HG02642 (cell line): ENCODE data around the gene ID2.

Experiments
- ATAC-seq: cut with Tn5 transposase; IDR thresholded peaks from one replicate; pipeline ENCODE4 v1.9.1; 2021; ENCODE audit warnings: mild to moderate bottlenecking; ENCODE audit not compliant: unreplicated experiment, poor library complexity

ID2 gene

DNA sequence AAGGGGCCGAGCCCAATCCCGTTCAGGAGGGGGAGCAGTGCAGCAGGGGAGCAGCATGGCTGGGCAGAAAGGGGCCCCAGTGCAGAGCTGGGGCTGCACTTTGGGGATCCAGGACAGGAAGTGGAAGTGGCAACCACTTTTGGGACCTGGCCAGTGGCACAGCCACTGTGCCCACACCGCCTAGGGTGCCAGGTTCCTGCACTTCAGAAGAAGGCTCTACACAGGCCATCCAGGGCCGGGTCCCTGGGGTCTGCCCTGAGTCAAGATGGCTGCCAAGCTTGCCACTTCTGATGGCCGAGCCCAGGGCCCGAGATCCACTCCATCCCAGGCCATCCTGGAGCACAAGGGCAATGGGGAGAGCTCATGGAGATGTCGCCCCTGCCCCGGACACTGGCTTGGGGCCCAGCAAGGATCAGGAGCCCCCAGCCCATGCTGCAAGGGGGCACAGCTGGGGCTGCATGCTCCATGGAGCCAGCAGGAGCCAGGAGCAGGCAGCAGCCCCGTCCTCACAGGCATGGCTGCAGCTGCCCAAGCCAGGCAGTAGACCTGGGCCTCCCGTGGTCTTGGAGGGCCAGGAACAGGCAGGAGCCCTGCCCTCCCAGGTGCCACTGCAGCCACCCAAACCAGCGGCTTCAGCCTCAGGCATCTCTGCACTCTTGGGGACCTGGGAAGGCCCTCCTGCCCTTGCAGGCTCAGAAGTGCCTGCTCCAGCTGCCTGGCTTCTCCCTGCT lies 35.0 kb upstream of the ID2 start:
- no peak for ATAC-seq

DNA sequence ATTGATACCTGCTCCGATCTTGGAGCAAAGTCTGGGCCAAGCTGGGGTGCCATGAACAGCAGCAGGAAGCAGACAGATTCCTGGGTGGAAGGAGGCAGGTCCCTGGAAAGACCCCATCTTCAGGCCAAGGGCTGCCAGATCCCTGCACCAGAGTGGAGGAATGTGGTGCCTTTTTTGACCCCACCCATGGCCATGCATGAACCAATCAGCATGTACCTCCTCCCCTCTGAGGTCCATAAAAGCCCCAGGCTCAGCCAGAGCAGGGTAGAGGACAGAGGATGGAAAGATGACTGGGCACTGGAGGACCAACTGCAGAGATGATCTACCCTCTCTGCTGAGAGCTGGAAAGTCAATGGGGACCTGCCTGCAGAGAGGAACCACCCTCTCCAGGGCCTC lies 34.4 kb upstream of the ID2 start:
- ATAC-seq: no peak

DNA sequence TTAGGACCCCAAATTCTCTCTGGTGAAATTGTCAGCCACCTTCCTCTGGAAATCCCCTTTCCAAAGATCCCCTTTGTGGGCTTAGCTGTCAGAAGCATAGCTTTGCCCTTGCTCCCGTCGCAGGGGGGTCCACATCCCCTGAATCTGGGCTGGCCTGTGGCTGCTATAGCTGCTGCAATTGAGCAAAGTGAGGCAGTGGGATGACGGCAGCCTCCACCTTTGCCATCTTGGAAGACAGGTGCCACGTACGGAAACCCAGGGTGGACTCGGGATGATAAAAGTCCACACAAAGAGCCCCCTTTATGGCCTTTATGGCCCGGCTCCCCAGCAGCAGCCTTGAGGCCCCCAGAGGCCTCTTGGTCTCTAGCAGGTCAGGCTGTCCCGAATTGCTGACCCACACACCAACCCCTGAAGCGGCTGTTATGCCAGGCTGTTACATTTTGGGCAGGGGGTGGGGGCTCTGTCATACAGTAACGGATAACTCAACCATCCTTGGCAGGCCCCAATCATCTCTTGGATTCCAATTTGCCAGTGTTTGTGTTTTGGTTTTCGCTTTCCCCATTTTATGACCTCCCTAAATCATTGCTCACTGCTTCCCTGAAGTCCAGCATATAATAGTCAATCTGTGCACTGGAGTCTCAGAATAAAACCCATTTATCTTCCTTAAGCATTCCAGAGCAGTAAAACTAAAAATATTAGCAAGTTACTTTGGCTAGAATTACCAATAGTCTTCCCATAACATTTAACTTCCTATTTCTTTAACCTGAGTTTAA lies 33.2 kb upstream of the ID2 start:
- no peak for ATAC-seq

DNA sequence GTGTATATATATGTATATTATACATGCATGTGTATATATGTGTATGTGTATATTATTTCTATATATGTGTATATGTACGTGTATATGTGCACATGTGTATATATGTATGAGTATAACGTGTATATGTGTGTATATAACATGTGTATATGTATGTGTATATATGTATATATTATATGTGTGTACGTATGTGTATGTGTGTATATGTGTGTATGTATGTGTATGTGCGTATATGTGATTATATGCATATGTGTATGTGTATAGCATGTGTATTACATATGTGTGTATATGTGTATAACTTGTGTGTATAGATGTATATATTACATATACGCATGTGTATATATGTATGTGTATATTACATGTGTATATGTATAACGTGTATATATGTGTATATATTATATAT lies 32.1 kb upstream of the ID2 start:
- ATAC-seq: no peak

DNA sequence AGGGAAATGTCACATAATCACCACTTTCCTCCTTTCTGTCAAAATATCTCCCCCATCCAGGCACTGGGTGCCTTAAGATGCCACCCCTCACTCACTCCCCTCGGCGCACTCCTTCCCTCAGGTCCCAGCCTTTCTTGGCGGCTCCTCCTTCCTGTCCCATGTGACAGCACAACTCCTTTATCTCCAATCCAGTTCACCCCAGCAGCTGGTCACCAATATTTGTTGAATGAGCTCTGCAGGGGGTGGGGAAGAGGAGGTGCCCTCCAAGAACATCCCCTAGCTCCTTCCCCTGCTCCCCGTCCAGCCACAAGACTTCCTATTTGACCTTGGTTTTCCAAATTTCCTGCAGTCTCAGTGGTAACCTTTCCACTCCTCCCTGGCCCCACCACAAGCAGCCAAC lies 31.6 kb upstream of the ID2 start:
- no peak for ATAC-seq

DNA sequence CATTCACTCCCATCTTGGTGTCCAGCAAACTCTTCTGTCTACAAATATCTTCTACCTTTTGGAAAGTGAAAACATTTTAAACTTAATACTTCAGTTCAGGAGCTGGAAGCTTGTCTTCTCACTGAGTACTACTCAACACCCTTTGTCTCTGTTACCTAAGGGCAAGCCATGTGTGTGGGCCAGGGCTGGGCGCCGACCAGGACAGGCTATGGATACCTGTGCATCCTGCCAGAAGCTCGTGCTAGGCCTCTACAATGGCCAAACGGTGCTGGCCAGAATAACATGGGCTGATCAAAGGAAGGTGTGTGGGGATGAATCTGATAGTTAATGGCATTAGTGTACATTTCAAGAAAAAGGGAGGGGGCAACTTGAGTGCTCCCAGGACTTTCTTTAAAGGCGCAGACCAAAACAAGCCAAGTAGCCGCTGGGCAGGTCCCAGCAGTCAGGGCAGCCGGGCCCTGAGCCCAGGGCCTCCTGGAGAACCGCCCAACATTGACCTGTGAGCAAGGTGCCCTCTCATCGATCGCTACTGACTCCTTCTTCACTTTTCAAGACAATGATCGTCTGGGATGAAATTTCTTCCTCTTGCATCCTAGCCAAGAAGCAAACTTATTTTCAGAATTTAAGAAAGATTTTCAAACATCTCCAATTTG lies 29.0 kb upstream of the ID2 start:
- ATAC-seq: no peak

DNA sequence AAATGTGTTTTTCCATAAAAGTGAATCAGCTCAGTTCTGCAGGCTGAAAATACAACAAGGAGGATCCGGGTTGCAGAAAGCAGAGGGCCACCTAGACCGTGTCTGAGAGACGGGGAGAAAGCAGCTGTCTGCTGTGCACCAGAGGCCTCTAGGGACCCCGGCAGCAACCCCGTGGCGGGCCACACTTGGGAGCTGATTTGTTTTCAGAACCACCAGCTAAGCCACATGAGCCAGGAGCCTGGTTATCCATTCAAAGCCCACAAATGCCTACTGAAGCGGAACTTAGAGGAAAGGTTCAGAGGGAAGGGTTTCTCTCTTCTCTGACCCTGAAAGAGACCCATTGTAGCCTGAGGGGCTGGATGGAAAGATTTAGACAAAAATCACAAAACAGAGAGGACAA lies 28.4 kb upstream of the ID2 start:
- ATAC-seq: no peak

DNA sequence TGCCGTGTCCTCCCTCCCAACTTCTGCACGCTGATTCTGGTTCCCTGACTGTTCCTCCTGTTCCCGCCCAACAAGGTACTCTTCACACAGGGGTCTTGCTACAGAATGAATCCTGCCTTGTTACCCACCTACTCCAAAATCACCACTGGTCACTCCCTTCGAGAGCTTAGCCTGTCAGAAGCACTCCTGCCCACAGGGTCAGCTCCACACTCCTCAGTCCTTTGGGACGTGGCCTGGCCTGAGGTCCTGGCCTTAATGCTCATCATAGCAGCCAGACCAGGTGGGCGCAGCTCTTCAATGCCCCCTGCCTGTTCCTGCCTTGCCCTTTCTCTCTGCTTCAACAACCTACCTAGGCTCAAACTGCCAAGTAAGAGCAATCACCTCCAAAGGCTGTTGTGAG lies 27.8 kb upstream of the ID2 start:
- no peak for ATAC-seq

DNA sequence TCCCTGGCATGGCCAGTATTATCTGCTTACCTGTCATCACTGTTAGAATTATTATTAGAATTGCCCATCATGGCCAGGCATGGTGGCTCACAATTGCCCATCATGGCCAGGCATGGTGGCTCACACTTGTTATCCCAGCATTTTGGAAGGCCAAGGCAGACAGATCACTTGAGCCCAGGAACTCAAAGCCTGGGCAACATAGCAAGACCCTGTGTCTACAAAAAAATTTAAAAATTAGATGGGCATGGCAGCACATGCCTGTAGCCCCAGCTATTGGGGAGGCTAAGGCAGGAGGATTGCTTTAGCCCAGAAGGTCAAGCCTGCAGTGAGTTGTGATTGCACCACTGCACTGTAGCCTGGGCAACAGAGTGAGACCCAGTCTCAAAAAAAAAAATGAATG lies 27.4 kb upstream of the ID2 start:
- no peak for ATAC-seq

DNA sequence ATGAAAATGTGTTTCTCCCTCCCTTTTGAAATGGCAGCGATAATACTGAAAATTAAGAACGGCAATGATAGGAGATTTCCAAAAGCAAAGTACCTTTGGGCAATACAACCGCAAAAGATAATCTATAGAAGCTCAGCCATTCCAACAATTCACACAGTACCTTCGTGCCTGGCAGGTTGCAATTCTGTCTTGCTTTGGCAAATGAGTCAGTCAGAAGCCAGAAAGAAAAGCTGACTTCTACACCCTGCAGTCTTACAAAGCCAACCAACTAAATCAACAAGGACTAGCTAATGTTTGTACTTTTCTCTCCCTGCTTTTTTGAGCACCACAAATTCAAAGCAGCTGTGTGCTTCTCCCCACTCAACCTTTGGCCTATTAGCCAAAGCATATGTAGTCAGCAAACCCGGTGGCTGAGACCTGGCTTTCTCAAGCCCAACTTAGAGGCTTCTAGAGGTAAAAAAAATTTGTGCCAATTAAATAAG lies 25.7 kb upstream of the ID2 start:
- no peak for ATAC-seq

DNA sequence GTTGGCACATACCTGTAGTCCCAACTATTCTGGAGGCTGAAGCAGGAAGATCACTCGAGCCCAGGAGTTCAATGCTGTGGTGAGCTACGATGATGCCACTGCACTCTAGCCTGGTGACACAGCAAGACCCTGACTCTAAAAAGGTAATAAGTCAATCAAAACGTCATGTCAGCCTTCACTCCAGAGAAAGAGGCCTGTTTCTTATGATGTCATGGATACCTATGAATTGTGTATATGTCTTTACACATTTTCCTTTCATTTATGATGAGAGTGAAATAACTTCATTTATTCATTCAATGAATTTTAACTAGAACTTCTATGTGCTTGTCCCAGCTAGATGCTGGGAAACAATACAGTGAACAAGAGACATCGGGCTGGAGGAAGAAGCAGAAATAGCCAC lies 25.0 kb upstream of the ID2 start:
- ATAC-seq: no peak

DNA sequence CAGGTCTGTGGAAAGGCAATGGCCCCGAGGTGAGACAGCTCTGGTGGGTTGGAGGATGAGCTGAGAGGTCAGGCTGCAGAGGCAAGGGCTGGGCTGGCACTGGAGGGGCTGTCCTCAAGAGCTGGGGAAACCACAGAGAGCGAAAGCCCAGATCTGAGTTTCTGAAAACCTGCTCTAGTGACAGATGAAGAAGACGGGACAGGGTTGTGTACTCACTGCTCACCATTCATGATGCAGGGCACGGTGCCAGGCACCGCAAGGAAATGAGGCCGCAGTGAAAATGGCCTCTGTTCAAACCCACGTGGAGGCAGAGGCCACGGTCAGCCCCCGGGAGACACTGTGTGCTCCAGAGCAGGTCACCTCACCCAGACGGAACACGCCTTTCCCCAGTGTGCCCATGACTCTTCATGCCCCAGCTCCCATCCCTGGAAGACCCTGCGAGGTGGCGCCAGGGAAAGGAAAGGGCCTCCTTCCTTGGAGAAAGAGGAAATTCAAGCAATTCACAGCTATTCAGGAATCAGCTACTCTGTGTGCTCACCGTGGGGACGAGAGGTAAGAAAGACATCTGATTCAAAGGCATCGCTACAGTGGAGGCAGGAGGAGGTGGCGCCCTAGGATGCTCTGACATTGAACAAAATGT lies 24.3 kb upstream of the ID2 start:
- ATAC-seq: peak; percentile 48

DNA sequence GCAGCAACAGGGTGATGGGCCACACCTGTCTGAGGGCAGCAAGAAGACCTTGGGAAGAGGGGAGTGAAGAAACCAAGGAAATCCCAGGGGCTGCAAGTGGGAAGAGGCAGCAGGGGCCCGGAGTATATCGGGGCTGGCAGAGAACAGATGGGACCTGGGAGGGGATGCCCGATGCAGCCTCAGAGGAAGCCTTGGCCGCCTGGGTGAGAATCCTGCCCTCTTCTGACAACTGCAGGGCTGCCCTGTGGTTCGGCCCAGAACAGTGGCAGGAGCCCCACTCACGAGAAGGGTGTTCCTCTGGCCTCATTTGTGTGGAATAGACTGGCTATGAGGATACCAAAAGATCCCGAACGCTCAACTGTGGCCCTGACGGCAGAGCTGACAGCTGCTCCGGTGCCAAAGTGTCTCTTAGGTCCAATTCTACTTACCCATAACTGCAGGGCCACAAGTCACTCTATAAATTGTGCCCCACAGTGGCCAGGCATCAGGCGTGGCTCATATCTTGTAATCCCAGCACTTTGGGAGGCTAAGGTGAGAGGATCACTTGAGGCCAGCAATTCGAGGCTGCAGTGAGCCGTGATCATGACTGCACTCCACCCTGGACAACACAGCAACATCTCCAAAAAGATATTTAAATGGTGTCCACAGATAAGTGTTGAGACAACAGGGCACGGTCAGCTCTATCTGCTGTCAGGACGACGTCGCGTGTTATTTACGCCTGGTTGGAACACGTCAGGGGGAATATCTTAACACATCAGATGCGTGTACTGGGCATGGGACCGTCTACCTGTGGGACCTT lies 23.6 kb upstream of the ID2 start:
- ATAC-seq: no peak

DNA sequence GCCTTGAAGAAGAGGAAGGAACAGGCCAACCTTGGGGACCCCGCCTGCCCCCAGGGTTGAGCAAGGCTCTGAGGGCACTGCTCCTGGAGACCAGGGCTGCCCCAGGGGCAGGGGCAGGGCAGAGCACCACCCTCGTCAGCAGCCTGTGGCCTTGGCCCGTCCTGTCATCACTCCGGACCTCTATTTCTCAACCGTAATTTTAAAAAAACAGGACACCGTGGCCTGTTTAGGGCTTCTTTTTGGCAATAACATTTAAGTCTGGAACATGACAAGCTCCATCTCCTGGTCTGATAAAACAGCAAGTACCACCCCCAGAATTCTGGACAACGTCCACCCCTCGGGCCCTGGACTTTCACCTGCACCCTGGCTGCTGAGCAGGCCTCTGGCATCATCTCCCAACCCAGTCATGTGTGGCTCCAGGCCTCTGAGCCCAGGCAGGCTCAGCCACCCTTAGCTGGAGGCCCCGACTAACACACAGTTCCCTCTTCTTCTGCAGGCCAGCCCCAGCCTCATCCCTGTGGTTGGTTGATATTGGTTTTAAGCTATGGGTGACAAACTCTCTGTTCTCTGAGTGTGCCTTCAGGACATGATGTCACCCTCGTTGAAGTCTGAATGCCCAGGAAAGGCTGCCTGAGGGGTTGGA lies 22.6 kb upstream of the ID2 start:
- ATAC-seq: no peak

DNA sequence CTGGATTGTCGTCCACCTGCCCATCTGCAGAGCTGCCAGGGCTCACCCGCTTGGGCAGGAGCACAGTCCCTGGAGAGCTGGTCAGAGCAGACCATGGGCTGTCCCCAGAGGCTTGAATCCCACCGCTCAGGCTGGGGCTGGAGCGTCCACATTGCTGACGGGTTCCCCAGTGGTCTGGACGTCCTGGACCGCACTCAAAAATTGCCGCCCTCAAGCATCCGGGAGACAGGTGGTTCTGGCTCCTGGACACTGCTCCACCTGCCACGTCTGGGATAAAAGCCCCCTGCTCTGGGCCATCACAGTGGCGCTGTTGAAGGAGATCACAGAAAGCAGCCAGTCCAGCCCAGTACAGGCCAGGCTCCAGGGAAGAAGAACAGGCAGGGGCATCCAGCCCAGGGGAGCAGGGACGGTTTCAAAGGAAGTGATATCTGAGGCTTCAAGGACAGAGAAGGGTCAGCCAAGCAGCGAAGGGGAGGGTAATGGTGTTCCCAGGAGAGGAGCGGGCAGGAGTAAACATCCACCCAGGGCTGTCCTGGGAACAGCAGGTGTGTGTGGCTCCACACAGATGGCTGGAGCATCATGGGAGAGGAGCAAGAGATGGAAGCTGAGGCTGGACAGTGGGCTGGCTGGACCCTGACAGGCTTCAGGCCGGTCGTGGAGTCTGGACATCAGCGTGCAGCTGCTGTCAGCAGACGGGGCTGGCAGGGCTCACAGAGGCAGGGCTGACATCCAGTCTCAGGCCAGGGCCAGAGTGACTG lies 21.9 kb upstream of the ID2 start:
- no peak for ATAC-seq

DNA sequence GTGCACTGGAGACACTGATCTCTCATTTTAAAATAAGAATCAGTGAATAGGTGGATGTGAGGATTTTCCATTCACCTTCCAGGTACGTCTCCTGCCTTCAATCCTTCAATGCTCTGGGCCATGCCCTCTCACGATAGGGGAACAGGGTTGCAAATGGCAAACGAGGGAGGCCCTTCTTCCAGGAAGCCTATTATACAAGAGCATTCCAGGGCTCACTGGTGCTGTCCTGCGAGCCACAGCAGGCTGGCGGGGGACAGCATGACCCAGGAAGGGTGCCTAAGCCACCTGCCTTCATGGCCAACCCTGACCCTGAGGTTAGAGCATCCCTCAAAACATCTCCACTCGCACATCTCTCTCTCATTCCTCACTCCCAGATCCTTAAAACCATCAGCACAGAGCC lies 20.6 kb upstream of the ID2 start:
- ATAC-seq: no peak

DNA sequence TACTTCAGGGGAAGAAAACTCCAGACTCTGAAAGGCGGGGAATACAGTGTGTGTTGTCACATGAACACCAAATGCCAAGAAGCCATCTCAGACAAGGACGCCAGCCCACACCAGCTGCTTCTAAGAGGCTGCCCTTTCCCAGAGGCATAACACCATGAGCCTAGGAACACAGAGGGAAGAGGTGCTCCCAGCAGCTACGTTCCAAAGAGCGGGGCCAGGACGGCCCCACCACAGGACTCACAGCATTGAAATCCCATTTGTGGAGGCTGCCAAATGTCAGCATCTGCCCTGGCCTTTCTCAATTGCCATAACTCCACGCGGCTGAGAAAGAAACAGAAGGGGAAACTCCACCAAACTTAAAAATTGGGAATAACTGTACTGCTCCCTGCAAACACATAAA lies 20.1 kb upstream of the ID2 start:
- no peak for ATAC-seq

DNA sequence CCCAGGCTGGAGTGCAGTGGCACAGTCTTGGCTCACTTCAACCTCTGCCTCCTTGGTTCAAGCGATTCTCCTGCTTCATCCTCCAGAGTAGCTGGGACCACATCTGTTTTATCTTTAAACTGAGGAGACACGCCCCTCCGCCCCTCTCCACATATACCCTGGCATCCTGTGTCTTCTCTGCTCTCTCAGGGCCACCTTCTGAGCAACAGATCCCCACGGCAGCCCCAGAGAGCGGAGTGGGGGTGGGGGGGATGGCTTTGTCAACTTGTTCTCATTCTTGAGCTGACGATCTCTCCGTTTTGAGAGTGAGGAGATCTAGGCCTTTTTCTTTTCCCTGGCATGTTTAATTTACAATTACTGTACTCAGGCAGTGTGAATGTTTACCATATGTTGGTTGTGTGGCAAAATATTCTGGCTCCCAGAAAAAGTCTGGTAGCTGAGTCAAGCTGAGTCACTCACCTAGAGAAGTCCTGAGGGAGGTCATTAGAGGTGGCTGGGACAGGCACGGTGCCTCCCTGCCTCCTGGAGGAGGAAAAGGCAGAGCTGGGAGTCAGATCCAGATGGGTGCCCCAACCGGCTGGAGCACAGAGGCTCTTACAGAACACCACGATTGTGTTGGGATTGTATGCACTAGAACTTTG lies 19.5 kb upstream of the ID2 start:
- ATAC-seq: no peak

DNA sequence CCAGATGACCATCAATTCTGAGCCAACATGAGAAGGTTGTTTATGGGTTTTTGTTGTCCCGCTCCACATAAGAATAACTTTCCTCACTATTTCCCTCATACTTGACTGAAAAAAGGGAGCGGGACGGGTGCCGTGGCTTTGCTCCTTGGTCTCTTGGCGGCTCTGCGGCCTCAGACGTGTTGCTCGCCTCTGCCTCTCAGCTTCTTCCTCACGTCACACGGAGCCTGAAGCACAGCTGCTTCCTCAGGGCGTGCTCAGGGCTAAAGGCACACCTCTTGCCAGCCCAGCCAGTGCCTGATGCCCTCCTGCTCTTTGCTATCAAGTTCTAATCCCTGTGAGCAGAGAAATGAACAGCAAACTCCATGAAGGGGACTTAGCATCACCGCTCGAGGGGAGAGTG lies 17.9 kb upstream of the ID2 start:
- ATAC-seq: no peak
